ENCODE results near the gene RXRA.
A peak's percentile ranks its signal among the peaks of the same experiment; 100 is the strongest.

The RXRA gene

DNA sequence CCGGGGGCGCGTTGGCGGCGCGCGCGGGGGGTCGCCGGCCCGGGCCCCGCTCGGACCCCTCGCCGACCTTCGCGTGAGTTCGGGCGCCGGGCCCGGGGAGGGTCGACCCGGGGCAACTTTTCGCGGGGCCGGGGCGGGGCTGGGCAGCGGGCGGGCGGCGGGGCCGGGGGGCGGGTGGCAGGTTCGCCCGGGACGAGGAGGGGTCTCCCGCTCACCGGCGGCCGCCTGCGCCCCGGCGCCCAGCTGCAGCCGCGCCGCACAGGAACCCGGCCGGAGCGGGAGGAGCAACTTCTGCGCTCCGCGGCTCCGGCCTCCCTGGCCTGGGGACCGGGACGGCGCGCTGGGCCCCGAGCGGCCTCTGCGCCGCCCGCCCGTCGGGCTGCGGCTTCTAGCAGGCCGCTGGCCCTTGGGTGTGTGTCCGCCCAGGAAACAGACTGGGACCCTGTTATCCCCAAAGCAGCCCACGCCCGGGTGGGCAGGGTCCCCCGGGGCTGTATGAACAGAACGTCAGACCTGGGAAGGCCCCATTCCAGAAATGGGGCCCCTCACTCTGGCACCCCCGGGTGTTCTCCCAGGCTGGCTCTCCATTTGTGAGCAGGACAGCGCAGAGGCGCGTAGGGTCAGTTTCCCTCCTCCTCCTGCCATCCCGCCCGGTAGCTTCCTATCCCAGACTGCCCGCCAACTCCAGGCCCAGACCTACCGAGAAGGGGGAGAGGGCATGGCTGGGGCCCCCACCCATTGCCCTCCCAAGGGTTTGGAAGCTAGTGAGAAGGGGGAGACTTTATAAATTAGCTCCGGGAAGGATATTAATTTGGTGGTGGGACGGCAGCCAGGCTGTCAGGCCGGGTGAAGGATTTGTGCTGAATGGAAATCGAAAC is 708 bp downstream of the RXRA start:
- Histone ChIP-seq H3K4ac (ENCODE audit: low read depth, low read length) (peak overlapping the region; percentile 87), H3K79me1 (ENCODE audit: low read length) (peaks cover 25% of the 10 kb centered on the region), H4K8ac (ENCODE audit: low read depth, low read length) (no peak overlapping the region), H3K36me3 (ENCODE audit: control insufficient read depth in 1 of 2, insufficient read depth in 2 of 2, low read length in 2 of 2) (no peaks in the 10 kb centered on the region), H3K4me1 (ENCODE audit: control insufficient read depth in 1 of 2, insufficient read depth in 2 of 2, low read length in 2 of 2) (peaks cover 34 to 45% of the 10 kb centered on the region in 2 experiments), H3K23ac (ENCODE audit: low read length) (no peak overlapping the region), H3K27ac (ENCODE audit: low read depth, low read length) (peak overlapping the region; percentile 15), H2BK5ac (ENCODE audit: low read depth, low read length, poor library complexity) (peak overlapping the region; percentile 19), H3K18ac (ENCODE audit: low read length) (peak overlapping the region; percentile 34), H3K79me2 (ENCODE audit: control insufficient read depth, insufficient read depth, low read length, poor library complexity) (peaks cover 46% of the 10 kb centered on the region), H2BK12ac (ENCODE audit: low read length) (no peak overlapping the region), H3K4me3 (ENCODE audit: low read depth, low read length) (peak overlapping the region; percentile 78), H3K9me3 (ENCODE audit: insufficient read depth, low read depth, low read length) (peaks cover 2% of the 10 kb centered on the region), H3K9ac (ENCODE audit: low read length) (peak overlapping the region; percentile 60), H3K14ac (ENCODE audit: low read length) (peak overlapping the region; percentile 21), H4K91ac (ENCODE audit: low read depth, low read length) (peak overlapping the region; percentile 42), H3K4me2 (ENCODE audit: low read length) (peak overlapping the region; percentile 83), H2BK120ac (ENCODE audit: insufficient read depth, low read length, poor library complexity) (peak overlapping the region; percentile 26), H2AFZ (ENCODE audit: insufficient read depth, low read length, poor library complexity) (peak overlapping the region; percentile 27), H2AK5ac (ENCODE audit: low read length) (no peak overlapping the region), H4K12ac (ENCODE audit: low read depth, low read length) (no peak overlapping the region), H3K27me3 (ENCODE audit: insufficient read depth, low read length) (no peaks in the 10 kb centered on the region)
- peak in 1 of 2 donors; percentile 53 for DNase-seq
- no CpG with 5 or more reads among the region's 83 CpGs for WGBS (ENCODE audit: extremely low coverage, insufficient coverage, insufficient read length)

GRCh38 chr9:134327671-134328231 is 1.5 kb downstream of the RXRA start:
- H2AFZ ChIP-seq (ENCODE audit: insufficient read depth, low read length, poor library complexity) = no peak overlapping the region
- peak overlapping the region; percentile 11 for H3K9ac ChIP-seq (ENCODE audit: low read length)
- no peak overlapping the region for H2BK12ac ChIP-seq (ENCODE audit: low read length)
- H3K4me3 ChIP-seq (ENCODE audit: low read depth, low read length) = peak overlapping the region; percentile 11
- no peaks in the 10 kb centered on the region for H3K36me3 ChIP-seq (ENCODE audit: control insufficient read depth in 1 of 2, insufficient read depth in 2 of 2, low read length in 2 of 2)
- peaks cover 2% of the 10 kb centered on the region for H3K9me3 ChIP-seq (ENCODE audit: insufficient read depth, low read depth, low read length)
- H3K27me3 ChIP-seq (ENCODE audit: insufficient read depth, low read length) = no peaks in the 10 kb centered on the region
- H3K27ac ChIP-seq (ENCODE audit: low read depth, low read length) = peak overlapping the region; percentile 12
- H3K14ac ChIP-seq (ENCODE audit: low read length) = no peak overlapping the region
- peaks cover 47% of the 10 kb centered on the region for H3K79me2 ChIP-seq (ENCODE audit: control insufficient read depth, insufficient read depth, low read length, poor library complexity)
- H3K4me2 ChIP-seq (ENCODE audit: low read length) = peak overlapping the region; percentile 83
- H4K12ac ChIP-seq (ENCODE audit: low read depth, low read length) = no peak overlapping the region
- H2AK5ac ChIP-seq (ENCODE audit: low read length) = no peak overlapping the region
- H3K4ac ChIP-seq (ENCODE audit: low read depth, low read length) = peak overlapping the region; percentile 87
- peak overlapping the region; percentile 24 for H4K8ac ChIP-seq (ENCODE audit: low read depth, low read length)
- peak overlapping the region; percentile 42 for H4K91ac ChIP-seq (ENCODE audit: low read depth, low read length)
- H3K18ac ChIP-seq (ENCODE audit: low read length) = peak overlapping the region; percentile 4
- H2BK5ac ChIP-seq (ENCODE audit: low read depth, low read length, poor library complexity) = no peak overlapping the region
- DNase-seq = peak in 1 of 2 donors; percentile 27
- WGBS (ENCODE audit: extremely low coverage, insufficient coverage, insufficient read length) = no CpG with 5 or more reads among the region's 10 CpGs
- H2BK120ac ChIP-seq (ENCODE audit: insufficient read depth, low read length, poor library complexity) = no peak overlapping the region
- H3K79me1 ChIP-seq (ENCODE audit: low read length) = peaks cover 23% of the 10 kb centered on the region
- peaks cover 34 to 45% of the 10 kb centered on the region in 2 experiments for H3K4me1 ChIP-seq (ENCODE audit: control insufficient read depth in 1 of 2, insufficient read depth in 2 of 2, low read length in 2 of 2)
- H3K23ac ChIP-seq (ENCODE audit: low read length) = no peak overlapping the region

DNA sequence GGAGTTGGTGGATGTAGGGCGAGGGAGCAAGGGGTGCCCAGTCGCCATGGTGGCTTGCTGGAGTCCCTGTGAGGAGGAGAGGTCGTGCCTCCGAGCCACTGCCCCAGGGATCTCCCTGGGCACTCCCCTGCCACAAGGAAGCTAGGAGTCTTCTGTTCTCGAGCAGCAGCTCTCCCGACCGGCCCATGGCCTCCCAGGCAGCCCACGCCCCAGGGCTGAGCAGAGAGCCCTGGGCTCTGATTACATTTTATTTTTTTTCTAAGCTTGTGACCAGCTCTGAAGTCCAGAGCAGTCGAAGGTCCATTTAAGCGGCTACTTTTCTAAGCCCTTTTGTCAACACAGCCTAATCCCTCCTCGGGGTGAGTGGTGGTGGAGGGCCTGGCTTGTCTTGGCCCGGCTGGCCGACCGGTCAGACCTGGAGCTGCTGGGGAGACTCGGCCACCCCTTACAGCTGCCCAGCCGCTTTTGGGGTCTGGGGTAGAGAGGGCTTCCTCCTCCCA is 2.1 kb downstream of the RXRA start:
- H2BK120ac ChIP-seq (ENCODE audit: insufficient read depth, low read length, poor library complexity) = no peak overlapping the region
- peak overlapping the region; percentile 23 for H2BK12ac ChIP-seq (ENCODE audit: low read length)
- H3K4me3 ChIP-seq (ENCODE audit: low read depth, low read length) = no peak overlapping the region
- H4K91ac ChIP-seq (ENCODE audit: low read depth, low read length) = peak overlapping the region; percentile 52
- peak overlapping the region; percentile 57 for H3K18ac ChIP-seq (ENCODE audit: low read length)
- H3K4ac ChIP-seq (ENCODE audit: low read depth, low read length) = peak overlapping the region; percentile 70
- H3K27me3 ChIP-seq (ENCODE audit: insufficient read depth, low read length) = no peaks in the 10 kb centered on the region
- H2AFZ ChIP-seq (ENCODE audit: insufficient read depth, low read length, poor library complexity) = no peak overlapping the region
- peaks cover 34 to 42% of the 10 kb centered on the region in 2 experiments for H3K4me1 ChIP-seq (ENCODE audit: control insufficient read depth in 1 of 2, insufficient read depth in 2 of 2, low read length in 2 of 2)
- peak overlapping the region; percentile 83 for H3K4me2 ChIP-seq (ENCODE audit: low read length)
- peak in 1 of 2 donors; percentile 34 for DNase-seq
- H3K14ac ChIP-seq (ENCODE audit: low read length) = peak overlapping the region; percentile 27
- H4K12ac ChIP-seq (ENCODE audit: low read depth, low read length) = peak overlapping the region; percentile 11
- peak overlapping the region; percentile 36 for H3K27ac ChIP-seq (ENCODE audit: low read depth, low read length)
- WGBS (ENCODE audit: extremely low coverage, insufficient coverage, insufficient read length) = no CpG with 5 or more reads among the region's 16 CpGs
- peaks cover 47% of the 10 kb centered on the region for H3K79me2 ChIP-seq (ENCODE audit: control insufficient read depth, insufficient read depth, low read length, poor library complexity)
- no peak overlapping the region for H2BK5ac ChIP-seq (ENCODE audit: low read depth, low read length, poor library complexity)
- peak overlapping the region; percentile 50 for H4K8ac ChIP-seq (ENCODE audit: low read depth, low read length)
- peaks cover 2% of the 10 kb centered on the region for H3K9me3 ChIP-seq (ENCODE audit: insufficient read depth, low read depth, low read length)
- no peak overlapping the region for H3K23ac ChIP-seq (ENCODE audit: low read length)
- H3K79me1 ChIP-seq (ENCODE audit: low read length) = peaks cover 23% of the 10 kb centered on the region
- no peak overlapping the region for H3K9ac ChIP-seq (ENCODE audit: low read length)
- H2AK5ac ChIP-seq (ENCODE audit: low read length) = peak overlapping the region; percentile 37
- H3K36me3 ChIP-seq (ENCODE audit: control insufficient read depth in 1 of 2, insufficient read depth in 2 of 2, low read length in 2 of 2) = no peaks in the 10 kb centered on the region

- H3K4me1 ChIP-seq (ENCODE audit: control insufficient read depth in 1 of 2, insufficient read depth in 2 of 2, low read length in 2 of 2) = peaks cover 34 to 38% of the 10 kb centered on the region in 2 experiments
- no peaks in the 10 kb centered on the region for H3K27me3 ChIP-seq (ENCODE audit: insufficient read depth, low read length)
- no peak overlapping the region for H2BK120ac ChIP-seq (ENCODE audit: insufficient read depth, low read length, poor library complexity)
- peak in 1 of 2 donors; percentile 37 for DNase-seq
- no peak overlapping the region for H2BK5ac ChIP-seq (ENCODE audit: low read depth, low read length, poor library complexity)
- H3K27ac ChIP-seq (ENCODE audit: low read depth, low read length) = peak overlapping the region; percentile 36
- no peak overlapping the region for H3K9ac ChIP-seq (ENCODE audit: low read length)
- H4K91ac ChIP-seq (ENCODE audit: low read depth, low read length) = peak overlapping the region; percentile 52
- peak overlapping the region; percentile 5 for H2BK12ac ChIP-seq (ENCODE audit: low read length)
- H2AK5ac ChIP-seq (ENCODE audit: low read length) = peak overlapping the region; percentile 37
- H3K36me3 ChIP-seq (ENCODE audit: control insufficient read depth in 1 of 2, insufficient read depth in 2 of 2, low read length in 2 of 2) = no peaks in the 10 kb centered on the region
- peak overlapping the region; percentile 50 for H4K8ac ChIP-seq (ENCODE audit: low read depth, low read length)
- H4K12ac ChIP-seq (ENCODE audit: low read depth, low read length) = peak overlapping the region; percentile 11
- peak overlapping the region; percentile 27 for H3K14ac ChIP-seq (ENCODE audit: low read length)
- H3K4ac ChIP-seq (ENCODE audit: low read depth, low read length) = peak overlapping the region; percentile 70
- H3K79me2 ChIP-seq (ENCODE audit: control insufficient read depth, insufficient read depth, low read length, poor library complexity) = peaks cover 51% of the 10 kb centered on the region
- peaks cover 23% of the 10 kb centered on the region for H3K79me1 ChIP-seq (ENCODE audit: low read length)
- H3K9me3 ChIP-seq (ENCODE audit: insufficient read depth, low read depth, low read length) = peaks cover 2% of the 10 kb centered on the region
- no CpG with 5 or more reads among the region's 31 CpGs for WGBS (ENCODE audit: extremely low coverage, insufficient coverage, insufficient read length)
- H3K23ac ChIP-seq (ENCODE audit: low read length) = no peak overlapping the region
- no peak overlapping the region for H2AFZ ChIP-seq (ENCODE audit: insufficient read depth, low read length, poor library complexity)
- H3K18ac ChIP-seq (ENCODE audit: low read length) = peak overlapping the region; percentile 57
- no peak overlapping the region for H3K4me3 ChIP-seq (ENCODE audit: low read depth, low read length)
- no peak overlapping the region for H3K4me2 ChIP-seq (ENCODE audit: low read length)
These were observed 2.8 kb downstream of the RXRA start for GRCh38 chr9:134328841-134329575.

Data from trophoblast cell (in vitro differentiated cells and primary cell).